Progenitor cell of endocrine pancreas (in vitro differentiated cells): ENCODE measurements around the gene RASL10A. TPM values are rescaled to one million over a fixed set of nuclear protein-coding genes. Genes with fewer than 3 reads are reported as not detected.

Experiments
- DNase-seq: peaks from one replicate; pipeline ENCODE4 v3.0.0; 2021; ENCODE audit warnings: low spot score; ENCODE audit not compliant: unreplicated experiment
- H3K27ac Mint-ChIP-seq: 2 replicates; pipeline ENCODE4 v1.8.0; 2021; ENCODE audit warnings: mild to moderate bottlenecking, moderate library complexity, mixed read lengths
- H3K27me3 Mint-ChIP-seq: 2 replicates; pipeline ENCODE4 v1.8.0; 2021; ENCODE audit warnings: mixed read lengths
- H3K36me3 Mint-ChIP-seq: 2 replicates; pipeline ENCODE4 v1.8.0; 2022; ENCODE audit warnings: mixed read lengths; ENCODE audit not compliant: insufficient read depth
- H3K4me1 Mint-ChIP-seq: 2 replicates; pipeline ENCODE4 v1.8.0; 2021; ENCODE audit warnings: low read depth, mixed read lengths
- H3K4me3 Mint-ChIP-seq: 2 replicates; pipeline ENCODE4 v1.8.0; 2021; ENCODE audit warnings: low read depth, mild to moderate bottlenecking, moderate library complexity, mixed read lengths
- H3K9me3 Mint-ChIP-seq: 2 replicates; pipeline ENCODE4 v1.8.0; 2021; ENCODE audit warnings: low read depth, mixed read lengths
- CTCF ChIP-seq: fragments of 200-600 bp; sonication (generic); IDR thresholded peaks from one replicate; pipeline ENCODE4 v1.5.0; 2021; ENCODE audit warnings: antibody characterized with exemption, mild to moderate bottlenecking; ENCODE audit not compliant: unreplicated experiment
- microRNA-seq: library from miRNA; unstranded; fragments of <30 nt; microRNA quantifications from one replicate; pipeline ENCODE4 v1.1.0, GENCODE V29; 2020; ENCODE audit warnings: borderline number of aligned reads; ENCODE audit not compliant: unreplicated experiment
- total RNA-seq: library from RNA; stranded (reverse); gene quantifications from 2 replicates; pipeline ENCODE4 v1.2.1, GENCODE V29; 2021

Gene RASL10A
- total RNA-seq, 1 donor from 2014 or later, result 0.31 TPM

GRCh38 chr22:29263791-29264276 is 51.7 kb downstream of the RASL10A start:
- Mint-ChIP-seq H3K9me3 (no peaks in the 10 kb centered on the region), H3K4me3 (no peak overlapping the region), H3K36me3 (peaks cover 5% of the 10 kb centered on the region), H3K4me1 (peaks cover 8% of the 10 kb centered on the region), H3K27me3 (no peaks in the 10 kb centered on the region), H3K27ac (no peak overlapping the region)
- no peak for DNase-seq
- no peak for TF ChIP-seq CTCF

Small RNAs within 50 kb of the gene (microRNA-seq; reads per million reads assigned to microRNA genes)
- gene MIR3653, result 30.4 reads per million, percentile 38 among the genes with 10 or more reads in this experiment

Other genes with a start within 250 kb of the RASL10A start
- 10.5 and 11.5 TPM in 2 replicates for gene KREMEN1, start 242.7 kb downstream of the RASL10A start, total RNA-seq
- 18.9 and 20.6 TPM in 2 replicates for gene EMID1, start 109.8 kb downstream of the RASL10A start, total RNA-seq
- 65.1 and 66.4 TPM in 2 replicates for gene RHBDD3, start 47.7 kb downstream of the RASL10A start, total RNA-seq
- 442 and 443 TPM in 2 replicates for gene EWSR1, start 47.4 kb downstream of the RASL10A start, total RNA-seq
- 10.6 and 11.5 TPM in 2 replicates for gene GAS2L1, start 9.0 kb downstream of the RASL10A start, total RNA-seq
- 59.6 and 60.3 TPM in 2 replicates for gene AP1B1, start 72.9 kb upstream of the RASL10A start, total RNA-seq
- gene RFPL1, start 122.9 kb upstream of the RASL10A start, total RNA-seq, result 0.22 TPM in 1 of 2 replicates, not detected in the other
- gene NEFH, start 164.5 kb upstream of the RASL10A start, total RNA-seq, result 0.69 and 0.80 TPM in 2 replicates
- gene THOC5, start 238.1 kb upstream of the RASL10A start, total RNA-seq, result 72.9 and 80.3 TPM in 2 replicates